HepG2 (cell line): ENCODE measurements around the gene EIF6. TPM values are rescaled to one million over a fixed set of nuclear protein-coding genes. Genes with fewer than 3 reads are reported as not detected.

Source experiments
- ATAC-seq: fragments of 200-7000 bp; cut with Tn5 transposase; 3 replicates; pipeline ENCODE4 v1.9.1; 2020; ENCODE audit warnings: mild to moderate bottlenecking, moderate library complexity
- BruUV-seq: library from RNA; stranded (reverse); fragments of 400-500 nt; replicated peaks from 2 replicates; lab custom pipeline; 2021; lab: Mats Ljungman, UMichigan
- CTCF ChIA-PET: fragments of 300-600 bp; formaldehyde crosslinking; extraction: SDS; loops from one replicate; lab custom pipeline; 2021; ENCODE audit warnings: low total read pairs, inconsistent platforms, low intra/inter-chr PET ratio; lab: Yijun Ruan, JAX
- POLR2A ChIA-PET: fragments of 350-600 bp; sonication (Branson Sonifier 250); formaldehyde crosslinking; loops from one replicate; lab custom pipeline; 2020; ENCODE audit warnings: antibody characterized with exemption, inconsistent platforms; lab: Yijun Ruan, JAX
- DNase-seq: peaks from one replicate; pipeline ENCODE4 v3.0.0-alpha.2; 2015; ENCODE audit warnings: low spot score
- FAIRE-seq: peaks from 3 replicates; lab custom pipeline; 2011; peaks lifted over from hg19 to GRCh38; lab: Jason Lieb, UNC
- H2AFZ ChIP-seq: one replicate; pipeline ENCODE4 v1.6.1; 2011; ENCODE audit warnings: low read length, inconsistent platforms
- H3K27ac ChIP-seq: fragments of 300-600 bp; 3 replicates; pipeline ENCODE4 v1.8.0; 2011; ENCODE audit warnings: mixed run types, mild to moderate bottlenecking, mixed read lengths, low read length, inconsistent platforms; ENCODE audit not compliant: insufficient read depth; ENCODE audit errors: extremely low read length
- H3K27me3 ChIP-seq, 2 experiments: fragments of 200-600 bp in 1 of 2; 2 replicates in 1 of 2; 3 replicates in 1 of 2; pipeline versions ENCODE4 v1.6.0 to v1.8.0; 2011; ENCODE audit warnings: low read length in 2 of 2, mild to moderate bottlenecking in 2 of 2, moderate library complexity in 2 of 2, inconsistent platforms in 1 of 2; ENCODE audit not compliant: insufficient read depth in 2 of 2, control insufficient read depth in 1 of 2
- H3K36me3 ChIP-seq, 2 experiments: fragments of 200-600 bp in 1 of 2; replicated peaks in 1 of 2; 2 replicates in 1 of 2; 3 replicates in 1 of 2; pipeline versions ENCODE4 v1.5.1 to v1.8.0; 2011; ENCODE audit warnings: low read length in 2 of 2, inconsistent platforms in 1 of 2; ENCODE audit not compliant: insufficient read depth in 2 of 2, control insufficient read depth in 1 of 2
- H3K4me1 ChIP-seq: 2 replicates; pipeline ENCODE4 v1.5.1; 2012; ENCODE audit warnings: low read length, inconsistent platforms; ENCODE audit not compliant: insufficient read depth
- H3K4me2 ChIP-seq: 2 replicates; pipeline ENCODE4 v1.6.0; 2011; ENCODE audit warnings: low read depth, low read length, inconsistent platforms
- H3K4me3 ChIP-seq, 3 experiments: fragments of 200-600 bp in 1 of 3; sonication (generic), shearing (Covaris generic) in 1 of 3; replicated peaks in 1 of 3; 2 replicates each; pipeline ENCODE4 v1.5.1; 2011 to 2016; ENCODE audit warnings: low read length in 3 of 3, inconsistent platforms in 2 of 3, low read depth in 2 of 3, mild to moderate bottlenecking in 2 of 3, control low read depth in 1 of 3, mixed read lengths in 1 of 3; ENCODE audit not compliant: insufficient read depth in 1 of 3
- H3K79me2 ChIP-seq: one replicate; pipeline ENCODE4 v1.6.1; 2011; ENCODE audit warnings: low read length, inconsistent platforms; ENCODE audit not compliant: insufficient read depth
- H3K9ac ChIP-seq: 2 replicates; pipeline ENCODE4 v1.6.0; 2011; ENCODE audit warnings: mild to moderate bottlenecking, low read depth, low read length, inconsistent platforms; ENCODE audit not compliant: insufficient read depth
- H3K9me3 ChIP-seq: 2 replicates; pipeline ENCODE4 v1.5.1; 2012; ENCODE audit warnings: mild to moderate bottlenecking, low read length
- H4K20me1 ChIP-seq: 2 replicates; pipeline ENCODE4 v1.6.0; 2011; ENCODE audit warnings: inconsistent platforms, mild to moderate bottlenecking, low read length, moderate library complexity; ENCODE audit not compliant: insufficient read depth
- FOSL2 ChIP-seq: sonication (generic); formaldehyde crosslinking; IDR thresholded peaks from 2 replicates; pipeline ENCODE4 v1.4.0; 2020; ENCODE audit warnings: missing genetic modification reagents
- KDM5B ChIP-seq: sonication (generic); formaldehyde crosslinking; IDR thresholded peaks from 2 replicates; pipeline ENCODE4 v1.4.0; 2020; ENCODE audit warnings: missing genetic modification reagents, mild to moderate bottlenecking, borderline replicate concordance
- WGBS: methylation state at CpG from one replicate; pipeline ENCODE4 v1.1.6; 2017; ENCODE audit warnings: low lambda C conversion rate; 5-methylcytosine and 5-hydroxymethylcytosine counted together
- in situ Hi-C: cut with HindIII; loops from 2 replicates; pipeline ENCODE4 v1.10.0; 2017; ENCODE audit warnings: low pct_unique_long_range_greater_than_20kb; ENCODE audit not compliant: extremely low pct_ligation_motif_present
- intact Hi-C: fragments of 100-400 bp; cut with micrococcal nuclease; formaldehyde crosslinking; loops from one replicate; pipeline ENCODE4 v1.10.0; 2022; ENCODE audit not compliant: unreplicated experiment
- polyA plus RNA-seq, 8 experiments: library from polyadenylated mRNA; depleted of rRNA in 3 of 8; stranded (reverse) in 7 of 8; unstranded in 1 of 8; fragments of >200 nt; fragmentation: Illumina TruSeq in 4 of 8; extraction: Trizol in 4 of 8; gene quantifications; 2 replicates each; pipeline versions ENCODE4 v1.2.1 to v1.2.3, GENCODE V29; 2011 to 2016; ENCODE audit warnings: low read depth in 4 of 8, missing spikeins in 1 of 8, mixed read lengths in 1 of 8; ENCODE audit not compliant: insufficient read depth in 1 of 8
- total RNA-seq, 5 experiments: library from RNA; depleted of rRNA; stranded (reverse); fragments of >200 nt; fragmentation: Illumina TruSeq; extraction: Trizol; gene quantifications; 2 replicates each; pipeline ENCODE4 v1.2.3, GENCODE V29; 2016; ENCODE audit warnings: low read depth in 1 of 5
- TF ChIP-seq, protein P1 (sequence below): sonication (generic); formaldehyde crosslinking; IDR thresholded peaks from 2 replicates; pipeline ENCODE4 v1.5.1; 2020; ENCODE audit warnings: mild to moderate bottlenecking, missing genetic modification reagents
- TF ChIP-seq, protein P2 (sequence below): sonication (generic); formaldehyde crosslinking; IDR thresholded peaks from 2 replicates; pipeline ENCODE4; 2020; ENCODE audit warnings: missing genetic modification reagents, mild to moderate bottlenecking, borderline replicate concordance
- TF ChIP-seq, protein P3 (sequence below): sonication (generic); formaldehyde crosslinking; IDR thresholded peaks from 2 replicates; pipeline ENCODE4 v1.8.1; 2022; ENCODE audit warnings: mild to moderate bottlenecking, missing genetic modification reagents
- TF ChIP-seq, protein P4 (sequence below): sonication (generic); formaldehyde crosslinking; IDR thresholded peaks from 2 replicates; pipeline ENCODE4 v1.4.0; 2020; ENCODE audit warnings: missing genetic modification reagents

EIF6 gene
- total and polyA plus RNA-seq, 2 of the 13 experiments (the other 11 are each of a cell fraction or from before 2014, with no cell fraction given) = 462 to 466 TPM

DNA sequence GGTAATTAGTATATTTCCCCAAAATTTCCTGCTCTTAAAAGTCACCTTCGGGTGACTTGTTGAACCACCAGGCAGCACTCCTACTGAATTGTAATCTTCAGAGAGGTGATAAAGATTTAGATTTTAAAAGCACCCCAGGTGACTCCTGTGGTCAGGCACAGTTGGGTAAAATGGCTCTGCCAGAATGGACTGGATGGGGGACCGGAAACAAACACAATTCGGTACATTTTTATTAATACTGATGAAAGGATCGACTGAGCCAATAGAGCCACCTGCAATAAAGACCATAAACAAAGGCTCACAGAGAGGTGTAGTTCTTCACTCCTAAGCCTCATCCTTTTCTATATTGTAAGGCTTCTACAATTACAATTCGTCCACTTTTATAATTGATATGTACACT lies 27.2 kb upstream of the EIF6 start (continued):
- TF ChIP-seq KDM5B (CRISPR knock-in tag) = no peak
- TF ChIP-seq, protein P1, sequence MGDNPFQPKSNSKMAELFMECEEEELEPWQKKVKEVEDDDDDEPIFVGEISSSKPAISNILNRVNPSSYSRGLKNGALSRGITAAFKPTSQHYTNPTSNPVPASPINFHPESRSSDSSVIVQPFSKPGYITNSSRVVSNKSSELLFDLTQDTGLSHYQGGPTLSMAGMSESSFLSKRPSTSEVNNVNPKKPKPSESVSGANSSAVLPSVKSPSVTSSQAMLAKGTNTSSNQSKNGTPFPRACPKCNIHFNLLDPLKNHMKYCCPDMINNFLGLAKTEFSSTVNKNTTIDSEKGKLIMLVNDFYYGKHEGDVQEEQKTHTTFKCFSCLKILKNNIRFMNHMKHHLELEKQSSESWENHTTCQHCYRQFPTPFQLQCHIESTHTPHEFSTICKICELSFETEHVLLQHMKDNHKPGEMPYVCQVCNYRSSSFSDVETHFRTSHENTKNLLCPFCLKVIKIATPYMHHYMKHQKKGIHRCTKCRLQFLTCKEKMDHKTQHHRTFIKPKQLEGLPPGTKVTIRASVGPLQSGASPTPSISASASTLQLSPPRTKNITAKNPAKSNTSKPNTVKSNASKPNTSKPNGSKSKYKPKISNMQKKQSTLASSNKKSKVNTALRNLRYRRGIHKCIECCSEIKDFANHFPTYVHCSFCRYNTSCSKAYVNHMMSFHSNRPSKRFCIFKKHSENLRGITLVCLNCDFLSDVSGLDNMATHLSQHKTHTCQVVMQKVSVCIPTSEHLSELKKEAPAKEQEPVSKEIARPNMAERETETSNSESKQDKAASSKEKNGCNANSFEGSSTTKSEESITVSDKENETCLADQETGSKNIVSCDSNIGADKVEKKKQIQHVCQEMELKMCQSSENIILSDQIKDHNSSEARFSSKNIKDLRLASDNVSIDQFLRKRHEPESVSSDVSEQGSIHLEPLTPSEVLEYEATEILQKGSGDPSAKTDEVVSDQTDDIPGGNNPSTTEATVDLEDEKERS (CRISPR knock-in tag) = no peak
- TF ChIP-seq, protein P2, sequence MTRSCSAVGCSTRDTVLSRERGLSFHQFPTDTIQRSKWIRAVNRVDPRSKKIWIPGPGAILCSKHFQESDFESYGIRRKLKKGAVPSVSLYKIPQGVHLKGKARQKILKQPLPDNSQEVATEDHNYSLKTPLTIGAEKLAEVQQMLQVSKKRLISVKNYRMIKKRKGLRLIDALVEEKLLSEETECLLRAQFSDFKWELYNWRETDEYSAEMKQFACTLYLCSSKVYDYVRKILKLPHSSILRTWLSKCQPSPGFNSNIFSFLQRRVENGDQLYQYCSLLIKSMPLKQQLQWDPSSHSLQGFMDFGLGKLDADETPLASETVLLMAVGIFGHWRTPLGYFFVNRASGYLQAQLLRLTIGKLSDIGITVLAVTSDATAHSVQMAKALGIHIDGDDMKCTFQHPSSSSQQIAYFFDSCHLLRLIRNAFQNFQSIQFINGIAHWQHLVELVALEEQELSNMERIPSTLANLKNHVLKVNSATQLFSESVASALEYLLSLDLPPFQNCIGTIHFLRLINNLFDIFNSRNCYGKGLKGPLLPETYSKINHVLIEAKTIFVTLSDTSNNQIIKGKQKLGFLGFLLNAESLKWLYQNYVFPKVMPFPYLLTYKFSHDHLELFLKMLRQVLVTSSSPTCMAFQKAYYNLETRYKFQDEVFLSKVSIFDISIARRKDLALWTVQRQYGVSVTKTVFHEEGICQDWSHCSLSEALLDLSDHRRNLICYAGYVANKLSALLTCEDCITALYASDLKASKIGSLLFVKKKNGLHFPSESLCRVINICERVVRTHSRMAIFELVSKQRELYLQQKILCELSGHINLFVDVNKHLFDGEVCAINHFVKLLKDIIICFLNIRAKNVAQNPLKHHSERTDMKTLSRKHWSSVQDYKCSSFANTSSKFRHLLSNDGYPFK (CRISPR knock-in tag) = no peak
- TF ChIP-seq, protein P3, sequence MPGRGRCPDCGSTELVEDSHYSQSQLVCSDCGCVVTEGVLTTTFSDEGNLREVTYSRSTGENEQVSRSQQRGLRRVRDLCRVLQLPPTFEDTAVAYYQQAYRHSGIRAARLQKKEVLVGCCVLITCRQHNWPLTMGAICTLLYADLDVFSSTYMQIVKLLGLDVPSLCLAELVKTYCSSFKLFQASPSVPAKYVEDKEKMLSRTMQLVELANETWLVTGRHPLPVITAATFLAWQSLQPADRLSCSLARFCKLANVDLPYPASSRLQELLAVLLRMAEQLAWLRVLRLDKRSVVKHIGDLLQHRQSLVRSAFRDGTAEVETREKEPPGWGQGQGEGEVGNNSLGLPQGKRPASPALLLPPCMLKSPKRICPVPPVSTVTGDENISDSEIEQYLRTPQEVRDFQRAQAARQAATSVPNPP (CRISPR knock-in tag) = no peak

DNA sequence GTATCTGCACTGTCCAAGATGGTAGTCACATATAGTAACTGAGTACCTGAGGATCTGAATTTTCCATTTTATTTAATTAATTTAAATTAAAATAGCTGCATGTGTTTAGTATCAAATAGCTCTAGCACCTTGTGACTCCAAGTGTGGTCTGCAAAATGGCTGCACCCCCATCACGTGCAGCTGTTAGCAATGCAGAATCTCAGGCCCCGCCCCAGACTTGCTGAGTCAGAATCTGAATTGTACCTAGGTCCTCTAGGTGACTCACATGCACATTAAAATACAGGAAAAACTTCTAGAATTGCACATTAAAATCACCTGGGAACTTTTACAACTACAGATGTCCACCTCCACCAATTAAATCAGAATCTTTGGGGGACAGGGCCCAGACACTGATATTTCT lies 26.8 kb upstream of the EIF6 start:
- H3K9ac ChIP-seq = no peak overlapping the region
- no peaks in the 10 kb centered on the region for H3K9me3 ChIP-seq
- in situ Hi-C loops (no loop called here), intact Hi-C loops (no loop called here)
- H3K27ac ChIP-seq = no peak overlapping the region
- peaks cover 26% of the 10 kb centered on the region for H3K4me1 ChIP-seq
- H3K79me2 ChIP-seq = no peaks in the 10 kb centered on the region
- no peak for FAIRE-seq
- 98% methylated on average over 2 of the region's 2 CpGs for WGBS
- H3K4me3 ChIP-seq = no peak overlapping the region
- H3K4me2 ChIP-seq = no peak overlapping the region
- H4K20me1 ChIP-seq = no peaks in the 10 kb centered on the region
- ChIA-PET POLR2A (interaction anchor here (0.7 to 2.6 kb wide), 4 partner anchors 9 to 155 kb away, joined by 4 to 11 read pairs (median 4); partner anchors contain the start of gene EIF6), CTCF (no interaction called here)
- no peak for ATAC-seq
- no peaks in the 10 kb centered on the region for H3K27me3 ChIP-seq
- no peak overlapping the region for H2AFZ ChIP-seq
- peaks cover 8 to 44% of the 10 kb centered on the region in 2 experiments for H3K36me3 ChIP-seq
- peak; percentile 36; the same call in 1 of the 2 replicates for TF ChIP-seq FOSL2 (CRISPR knock-in tag)
- TF ChIP-seq, protein P4, sequence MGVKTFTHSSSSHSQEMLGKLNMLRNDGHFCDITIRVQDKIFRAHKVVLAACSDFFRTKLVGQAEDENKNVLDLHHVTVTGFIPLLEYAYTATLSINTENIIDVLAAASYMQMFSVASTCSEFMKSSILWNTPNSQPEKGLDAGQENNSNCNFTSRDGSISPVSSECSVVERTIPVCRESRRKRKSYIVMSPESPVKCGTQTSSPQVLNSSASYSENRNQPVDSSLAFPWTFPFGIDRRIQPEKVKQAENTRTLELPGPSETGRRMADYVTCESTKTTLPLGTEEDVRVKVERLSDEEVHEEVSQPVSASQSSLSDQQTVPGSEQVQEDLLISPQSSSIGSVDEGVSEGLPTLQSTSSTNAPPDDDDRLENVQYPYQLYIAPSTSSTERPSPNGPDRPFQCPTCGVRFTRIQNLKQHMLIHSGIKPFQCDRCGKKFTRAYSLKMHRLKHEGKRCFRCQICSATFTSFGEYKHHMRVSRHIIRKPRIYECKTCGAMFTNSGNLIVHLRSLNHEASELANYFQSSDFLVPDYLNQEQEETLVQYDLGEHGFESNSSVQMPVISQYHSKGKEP (CRISPR knock-in tag) = no peak
- TF ChIP-seq, all 625 proteins: peak for 1
- no TSS peak for BruUV-seq
- no peak for DNase-seq
